ENCODE data around the gene ETFA. TPM values are rescaled to one million over a fixed set of nuclear protein-coding genes. Genes with fewer than 3 reads are reported as not detected.

The ETFA gene
- total RNA-seq, 2 experiments from 2014 or later, result 84.8 to 146 TPM

- POLR2A ChIA-PET, result interaction anchor here (1.0 kb wide), 2 partner anchors 11 to 42 kb away, joined by 3 to 4 read pairs; no protein-coding TSS in a partner anchor
- peaks cover 34% of the 10 kb centered on the region for H3K79me2 ChIP-seq (ENCODE audit: insufficient read depth, low read depth, low read length)
- 0 out of 2 replicates have a peak, but pooled peaks cover 4% of the 10 kb centered on the region for H4K20me1 ChIP-seq (ENCODE audit: insufficient read depth, low read length)
- no peak for DNase-seq (ENCODE audit: low spot score)
- CTCF ChIA-PET (ENCODE audit: unreplicated experiment), result no interaction called here
- peaks cover 14% of the 10 kb centered on the region for H3K36me3 ChIP-seq (ENCODE audit: insufficient read depth, low read length)
- BruUV-seq (replicated peaks), result no TSS peak
- H3K4me2 ChIP-seq (ENCODE audit: low read length), result no peak overlapping the region
- peaks cover 13% of the 10 kb centered on the region for H3K4me1 ChIP-seq (ENCODE audit: insufficient read depth, low read length, poor library complexity, severe bottlenecking)
- H3K9me2 ChIP-seq (ENCODE audit: insufficient read depth, low read length), result no peaks in the 10 kb centered on the region
- no peaks in the 10 kb centered on the region for H3K9me3 ChIP-seq (ENCODE audit: low read length)
- intact Hi-C loops (cut with micrococcal nuclease; ENCODE audit: unreplicated experiment), result no loop called here
- TF ChIP-seq EZH2phosphoT487 (IDR thresholded peaks at IDR 0.05; ENCODE audit: borderline replicate concordance, low read depth, low read length), result no peak
- no peak for TF ChIP-seq CTCF (conservative IDR thresholded peaks at IDR 0.05; ENCODE audit: low read length)
- H3K27ac ChIP-seq (ENCODE audit: low read depth, low read length, poor library complexity, severe bottlenecking), result no peak overlapping the region
- no peak overlapping the region for H3K4me3 ChIP-seq (ENCODE audit: low read depth, low read length, poor library complexity, severe bottlenecking)
- no peak overlapping the region for H2AFZ ChIP-seq (ENCODE audit: low read length)
These were observed 1.4 kb upstream of the ETFA start for GRCh38 chr15:76312540-76313174.

- DNase-seq (ENCODE audit: low spot score), result peak; percentile 23
These were observed 682 bp downstream of the ETFA start for GRCh38 chr15:76310475-76311099.

More at GRCh38 chr15:76310475-76311099, 682 bp downstream of the ETFA start:
- no peak for TF ChIP-seq EZH2phosphoT487 (IDR thresholded peaks at IDR 0.05; ENCODE audit: borderline replicate concordance, low read depth, low read length)
- TF ChIP-seq CTCF (conservative IDR thresholded peaks at IDR 0.05; ENCODE audit: low read length), result no peak
- intact Hi-C loops (cut with micrococcal nuclease; ENCODE audit: unreplicated experiment), result loop anchor here (1.0 kb wide), 1 partner anchor 26 kb away; the partner anchor contains the start of gene ISL2
- 0 out of 2 replicates have a peak, but pooled peaks cover 4% of the 10 kb centered on the region for H4K20me1 ChIP-seq (ENCODE audit: insufficient read depth, low read length)
- peak overlapping the region; percentile 95; the same call in 1 of the 2 replicates for H2AFZ ChIP-seq (ENCODE audit: low read length)
- H3K9me2 ChIP-seq (ENCODE audit: insufficient read depth, low read length), result no peaks in the 10 kb centered on the region
- peak overlapping the region; percentile 80 for H3K4me3 ChIP-seq (ENCODE audit: low read depth, low read length, poor library complexity, severe bottlenecking)
- H3K27ac ChIP-seq (ENCODE audit: low read depth, low read length, poor library complexity, severe bottlenecking), result peak overlapping the region; percentile 27
- peaks cover 53% of the 10 kb centered on the region for H3K79me2 ChIP-seq (ENCODE audit: insufficient read depth, low read depth, low read length)
- POLR2A ChIA-PET, result interaction anchor here (0.7 kb wide), 1 partner anchor 50 kb away, joined by 3 read pairs; no protein-coding TSS in a partner anchor
- peaks cover 19% of the 10 kb centered on the region for H3K36me3 ChIP-seq (ENCODE audit: insufficient read depth, low read length)
- no peaks in the 10 kb centered on the region for H3K9me3 ChIP-seq (ENCODE audit: low read length)
- CTCF ChIA-PET (ENCODE audit: unreplicated experiment), result no interaction called here
- BruUV-seq (replicated peaks), result TSS peak; percentile 75
- peak overlapping the region; percentile 79 for H3K4me2 ChIP-seq (ENCODE audit: low read length)
- peaks cover 13% of the 10 kb centered on the region for H3K4me1 ChIP-seq (ENCODE audit: insufficient read depth, low read length, poor library complexity, severe bottlenecking)

All from OCI-LY7 (cell line).